K562 (cell line): Measurements from ENCODE around the gene RBM26. TPM values are rescaled to one million over a fixed set of nuclear protein-coding genes. Genes with fewer than 3 reads are reported as not detected.
A peak's percentile ranks its signal among the peaks of the same experiment; 100 is the strongest.

Source experiments
- ATAC-seq: fragments of 200-7000 bp; cut with Tn5 transposase; 3 replicates; pipeline ENCODE4 v1.9.1; 2020; ENCODE audit warnings: moderate library complexity
- BruUV-seq: library from RNA; stranded (reverse); fragments of 400-500 nt; replicated peaks from 2 replicates; lab custom pipeline; 2021; lab: Mats Ljungman, UMichigan
- CTCF ChIA-PET: fragments of 300-600 bp; formaldehyde crosslinking; extraction: SDS; loops from one replicate; lab custom pipeline; 2021; ENCODE audit warnings: low intra/inter-chr PET ratio; lab: Yijun Ruan, JAX
- POLR2A ChIA-PET: fragments of 300-600, 350-650 bp; sonication (Branson Sonifier 250); formaldehyde crosslinking; extraction: SDS; loops from one replicate; lab custom pipeline; 2021; ENCODE audit warnings: antibody characterized with exemption, inconsistent platforms; lab: Yijun Ruan, JAX
- DNase-seq, 4 experiments: peaks; one replicate each; pipeline versions ENCODE4 v3.0.0 to v3.0.0-alpha.2; 2011 to 2018; ENCODE audit warnings: low spot score in 3 of 4, mixed read lengths in 3 of 4; ENCODE audit errors: extremely low read depth in 1 of 4
- FAIRE-seq: peaks from 2 replicates; lab custom pipeline; 2011; peaks lifted over from hg19 to GRCh38; lab: Jason Lieb, UNC
- H2AFZ ChIP-seq: 2 replicates; pipeline ENCODE4 v1.6.0; 2011; ENCODE audit warnings: low read depth, low read length, control low read depth, inconsistent platforms
- H3K27ac ChIP-seq: fragments of 200-600 bp; 3 replicates; pipeline ENCODE4 v1.8.0; 2011; ENCODE audit warnings: low read depth, mild to moderate bottlenecking, control low read depth, inconsistent platforms, low read length, moderate library complexity, mixed read lengths; ENCODE audit errors: extremely low read depth
- H3K27me3 ChIP-seq, 2 experiments: fragments of 300-600 bp in 1 of 2; 2 replicates in 1 of 2; 3 replicates in 1 of 2; pipeline versions ENCODE4 v1.6.0 to v1.8.0; 2011; ENCODE audit warnings: inconsistent platforms in 2 of 2, low read length in 2 of 2, mild to moderate bottlenecking in 1 of 2, mixed read lengths in 1 of 2, moderate library complexity in 1 of 2; ENCODE audit not compliant: control insufficient read depth in 2 of 2, insufficient read depth in 2 of 2
- H3K36me3 ChIP-seq: fragments of 300-600 bp; 3 replicates; pipeline ENCODE4 v1.8.0; 2011; ENCODE audit warnings: mild to moderate bottlenecking, low read length, inconsistent platforms; ENCODE audit not compliant: control insufficient read depth, insufficient read depth
- H3K4me1 ChIP-seq, 2 experiments: fragments of 200-600 bp in 1 of 2; replicated peaks in 1 of 2; 2 replicates in 1 of 2; 3 replicates in 1 of 2; pipeline versions ENCODE4 v1.5.1 to v1.8.0; 2011; ENCODE audit warnings: inconsistent platforms in 2 of 2, low read length in 2 of 2, mild to moderate bottlenecking in 1 of 2, mixed read lengths in 1 of 2, moderate library complexity in 1 of 2; ENCODE audit not compliant: control insufficient read depth in 2 of 2, insufficient read depth in 2 of 2
- H3K4me2 ChIP-seq: 2 replicates; pipeline ENCODE4 v1.6.1; 2011; ENCODE audit warnings: low read length, control low read depth, inconsistent platforms, mixed read lengths; ENCODE audit not compliant: insufficient read depth
- H3K4me3 ChIP-seq: fragments of 200-600 bp; sonication (generic), shearing (Covaris generic); 2 replicates; pipeline ENCODE4 v1.5.1; 2016; ENCODE audit warnings: control low read depth, inconsistent platforms
- H3K79me2 ChIP-seq: fragments of 200-600 bp; 3 replicates; pipeline ENCODE4 v1.8.0; 2011; ENCODE audit warnings: low read length, inconsistent platforms; ENCODE audit not compliant: control insufficient read depth, insufficient read depth
- H3K9ac ChIP-seq, 2 experiments: 2 replicates each; pipeline versions ENCODE4 v1.6.0 to v1.6.1; 2011; ENCODE audit warnings: low read depth in 2 of 2, low read length in 2 of 2, control low read depth in 1 of 2, inconsistent platforms in 1 of 2, mild to moderate bottlenecking in 1 of 2, mixed read lengths in 1 of 2; ENCODE audit not compliant: insufficient read depth in 1 of 2
- H3K9me1 ChIP-seq: one replicate; pipeline ENCODE4 v1.6.0; 2011; ENCODE audit warnings: inconsistent platforms, mild to moderate bottlenecking, low read length, moderate library complexity; ENCODE audit not compliant: control insufficient read depth, insufficient read depth
- H3K9me3 ChIP-seq: replicated peaks from 2 replicates; pipeline ENCODE4 v1.5.1; 2011; ENCODE audit warnings: low read depth, low read length, inconsistent platforms; ENCODE audit not compliant: control insufficient read depth, insufficient read depth
- H4K20me1 ChIP-seq: replicated peaks from 2 replicates; pipeline ENCODE4 v1.6.1; 2011; ENCODE audit warnings: low read length, inconsistent platforms, mixed read lengths; ENCODE audit not compliant: control insufficient read depth, insufficient read depth
- ASH1L ChIP-seq: fragments of 450-650 bp; IDR thresholded peaks from 2 replicates; pipeline ENCODE4 v1.6.1; 2018; ENCODE audit warnings: borderline replicate concordance, mild to moderate bottlenecking, low read depth; ENCODE audit not compliant: partially characterized antibody
- BACH1 ChIP-seq: fragments of 200-800 bp; sonication (Bioruptor generic); IDR thresholded peaks from 2 replicates; pipeline ENCODE4 v1.6.1; 2016; ENCODE audit warnings: missing genetic modification characterization, missing compliant biosample characterization
- BRCA1 ChIP-seq, 2 experiments: fragments of 450-650 bp in 1 of 2; sonication (generic) in 1 of 2; formaldehyde crosslinking in 1 of 2; IDR thresholded peaks; 2 replicates each; pipeline versions ENCODE4 v1.5.0 to v1.6.1; 2017 to 2020; ENCODE audit warnings: mild to moderate bottlenecking in 1 of 2, missing genetic modification reagents in 1 of 2
- CBFB ChIP-seq: sonication (generic); formaldehyde crosslinking; IDR thresholded peaks from 2 replicates; pipeline ENCODE4 v1.4.0; 2020; ENCODE audit warnings: mild to moderate bottlenecking, missing genetic modification reagents
- GTF2A2 ChIP-seq: IDR thresholded peaks from 2 replicates; pipeline ENCODE4 v1.6.1; 2016; ENCODE audit warnings: mild to moderate bottlenecking, missing genetic modification characterization, missing compliant biosample characterization
- RFX1 ChIP-seq: fragments of 450-650 bp; IDR thresholded peaks from 2 replicates; pipeline ENCODE4 v1.6.1; 2016; ENCODE audit warnings: mild to moderate bottlenecking, moderate library complexity
- U2AF2 ChIP-seq: fragments of 200-400 bp; formaldehyde crosslinking; optimal IDR thresholded peaks from 2 replicates; pipeline ENCODE3; 2017; ENCODE audit warnings: low read depth, mild to moderate bottlenecking, low read length
- WGBS: fragments of 100-300 bp; shearing (Covaris generic); methylation state at CpG from one replicate; pipeline ENCODE4 v1.1.6; 2016; ENCODE audit warnings: low coverage, mixed read lengths; ENCODE audit not compliant: insufficient coverage; ENCODE audit errors: missing lambda C conversion rate; 5-methylcytosine and 5-hydroxymethylcytosine counted together
- in situ Hi-C: fragments of 300-500 bp; cut with MboI; formaldehyde crosslinking; loops from 4 replicates; pipeline ENCODE4 v1.15.0; 2018; ENCODE audit warnings: inconsistent platforms, mixed read lengths
- intact Hi-C: fragments of 100-400 bp; cut with micrococcal nuclease; formaldehyde crosslinking; loops from 2 replicates; pipeline ENCODE4 v1.14.2; 2022
- polyA plus RNA-seq, 8 experiments: library from polyadenylated mRNA; depleted of rRNA in 4 of 8; stranded (reverse) in 5 of 8; unstranded in 3 of 8; fragments of >200 nt; fragmentation: Nextera tagmentation in 2 of 8; fragmentation: Illumina TruSeq in 1 of 8; extraction: Ambion mirVana in 2 of 8; extraction: Trizol in 1 of 8; gene quantifications; 2 replicates each; pipeline versions ENCODE4 v1.2.1 to v1.2.3, GENCODE V29; 2011 to 2014; ENCODE audit warnings: inconsistent platforms in 1 of 8, missing spikeins in 1 of 8
- total RNA-seq, 7 experiments: library from RNA; depleted of rRNA in 6 of 7; stranded (reverse); fragments of >200 nt in 6 of 7; fragmentation: Illumina TruSeq in 2 of 7; extraction: Trizol in 2 of 7; gene quantifications; 2 replicates each; pipeline versions ENCODE4 v1.2.1 to v1.2.3, GENCODE V29; 2011 to 2021; ENCODE audit warnings: low replicate concordance in 1 of 7
- TF ChIP-seq, protein P1 (sequence below), 2 experiments: fragments of 450-650 bp in 1 of 2; IDR thresholded peaks; 2 replicates each; pipeline ENCODE4 v1.6.1; 2011 to 2017; ENCODE audit warnings: low read depth in 2 of 2, antibody characterized with exemption in 1 of 2, borderline replicate concordance in 1 of 2, low read length in 1 of 2, mild to moderate bottlenecking in 1 of 2, mixed read lengths in 1 of 2; ENCODE audit not compliant: control insufficient read depth in 1 of 2
- TF ChIP-seq, protein P2 (sequence below): fragments of 450-650 bp; formaldehyde crosslinking; IDR thresholded peaks from 2 replicates; pipeline ENCODE4 v1.4.0; 2022; ENCODE audit warnings: mild to moderate bottlenecking, moderate library complexity
- TF ChIP-seq, protein P3 (sequence below): sonication (generic); IDR thresholded peaks from 2 replicates; pipeline ENCODE4 v1.6.1; 2016

The RBM26 gene
- total and polyA plus RNA-seq, 9 of the 15 experiments (the other 6 are each of a cell fraction or from before 2014, with no cell fraction given), result 10.0 to 42.4 (median 26.4) TPM

DNA sequence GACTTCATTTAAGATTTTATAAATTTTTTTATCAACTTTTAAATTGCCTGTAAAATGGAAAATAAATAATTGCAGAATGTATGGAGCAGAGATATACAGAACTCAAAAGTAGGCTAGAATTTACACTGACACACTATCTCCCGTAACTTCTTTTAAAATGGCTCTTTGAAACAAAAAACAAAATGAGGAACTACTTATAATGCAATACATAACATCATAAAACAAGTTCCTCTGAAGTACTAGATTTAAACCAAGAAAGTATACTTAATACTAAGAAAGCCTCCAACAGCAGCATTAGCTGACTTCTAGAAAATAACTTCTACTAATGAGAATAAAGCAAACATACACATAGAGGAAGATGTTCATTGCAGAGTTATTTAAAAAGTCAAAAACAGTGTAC is 17.0 kb downstream of the RBM26 start (continued):
- TF ChIP-seq, protein P1, sequence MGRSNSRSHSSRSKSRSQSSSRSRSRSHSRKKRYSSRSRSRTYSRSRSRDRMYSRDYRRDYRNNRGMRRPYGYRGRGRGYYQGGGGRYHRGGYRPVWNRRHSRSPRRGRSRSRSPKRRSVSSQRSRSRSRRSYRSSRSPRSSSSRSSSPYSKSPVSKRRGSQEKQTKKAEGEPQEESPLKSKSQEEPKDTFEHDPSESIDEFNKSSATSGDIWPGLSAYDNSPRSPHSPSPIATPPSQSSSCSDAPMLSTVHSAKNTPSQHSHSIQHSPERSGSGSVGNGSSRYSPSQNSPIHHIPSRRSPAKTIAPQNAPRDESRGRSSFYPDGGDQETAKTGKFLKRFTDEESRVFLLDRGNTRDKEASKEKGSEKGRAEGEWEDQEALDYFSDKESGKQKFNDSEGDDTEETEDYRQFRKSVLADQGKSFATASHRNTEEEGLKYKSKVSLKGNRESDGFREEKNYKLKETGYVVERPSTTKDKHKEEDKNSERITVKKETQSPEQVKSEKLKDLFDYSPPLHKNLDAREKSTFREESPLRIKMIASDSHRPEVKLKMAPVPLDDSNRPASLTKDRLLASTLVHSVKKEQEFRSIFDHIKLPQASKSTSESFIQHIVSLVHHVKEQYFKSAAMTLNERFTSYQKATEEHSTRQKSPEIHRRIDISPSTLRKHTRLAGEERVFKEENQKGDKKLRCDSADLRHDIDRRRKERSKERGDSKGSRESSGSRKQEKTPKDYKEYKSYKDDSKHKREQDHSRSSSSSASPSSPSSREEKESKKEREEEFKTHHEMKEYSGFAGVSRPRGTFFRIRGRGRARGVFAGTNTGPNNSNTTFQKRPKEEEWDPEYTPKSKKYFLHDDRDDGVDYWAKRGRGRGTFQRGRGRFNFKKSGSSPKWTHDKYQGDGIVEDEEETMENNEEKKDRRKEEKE (IDR thresholded peaks at IDR 0.05; ENCODE audit: borderline replicate concordance in 1 of 2, control insufficient read depth in 1 of 2, low read depth in 2 of 2, low read length in 1 of 2), result no peak
- TF ChIP-seq, protein P2, sequence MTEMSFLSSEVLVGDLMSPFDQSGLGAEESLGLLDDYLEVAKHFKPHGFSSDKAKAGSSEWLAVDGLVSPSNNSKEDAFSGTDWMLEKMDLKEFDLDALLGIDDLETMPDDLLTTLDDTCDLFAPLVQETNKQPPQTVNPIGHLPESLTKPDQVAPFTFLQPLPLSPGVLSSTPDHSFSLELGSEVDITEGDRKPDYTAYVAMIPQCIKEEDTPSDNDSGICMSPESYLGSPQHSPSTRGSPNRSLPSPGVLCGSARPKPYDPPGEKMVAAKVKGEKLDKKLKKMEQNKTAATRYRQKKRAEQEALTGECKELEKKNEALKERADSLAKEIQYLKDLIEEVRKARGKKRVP (CRISPR knock-in tag), result no peak
- TF ChIP-seq CBFB (CRISPR knock-in tag) (no peak), ASH1L (no peak)

DNA sequence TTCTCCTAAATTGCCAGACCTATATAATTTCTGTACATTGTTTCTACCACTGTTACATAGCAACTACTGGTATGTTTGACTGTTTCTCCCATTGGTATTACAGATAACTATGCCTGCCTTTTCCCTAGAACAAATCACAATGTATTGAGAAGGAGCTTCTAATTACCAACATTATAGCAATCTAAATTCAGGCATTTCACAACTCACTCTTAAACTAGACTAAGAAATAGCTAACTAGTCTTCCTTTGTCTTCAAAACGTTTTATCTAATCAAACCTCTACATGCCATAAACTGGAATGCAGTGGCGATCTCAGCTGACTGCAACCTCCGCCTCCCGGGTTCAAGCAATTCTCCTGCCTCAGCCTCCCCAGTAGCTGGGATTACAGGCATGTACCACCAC is 18.2 kb downstream of the RBM26 start:
- in situ Hi-C loops (no loop called here), intact Hi-C loops (no loop called here)
- 35% methylated on average over 4 of the region's 4 CpGs for WGBS
- ATAC-seq, result peak; percentile 11; the same call in 1 of the 3 replicates
- 0 out of 4 replicates have a peak overlapping the region, but pooled peaks of 1 of the 2 experiments have one; percentile 12 for H3K9ac ChIP-seq
- FAIRE-seq, result no peak
- no peak overlapping the region for H3K4me3 ChIP-seq
- POLR2A ChIA-PET, result interaction anchor here (0.8 kb wide), 1 partner anchor 11 kb away, joined by 4 read pairs; no protein-coding TSS in a partner anchor
- no peaks in the 10 kb centered on the region for H3K9me3 ChIP-seq
- H3K4me2 ChIP-seq, result no peak overlapping the region
- peak overlapping the region; percentile 32; the same call in 1 of the 3 replicates for H3K27ac ChIP-seq
- H4K20me1 ChIP-seq, result no peaks in the 10 kb centered on the region
- H3K36me3 ChIP-seq, result peaks cover 20% of the 10 kb centered on the region; the same call in 2 of the 3 replicates
- peaks cover 93% of the 10 kb centered on the region for H3K79me2 ChIP-seq
- peaks cover 4% of the 10 kb centered on the region in 2 experiments; a peak in 4 of 5 replicates for H3K4me1 ChIP-seq
- CTCF ChIA-PET, result no interaction called here
- no peak for DNase-seq
- TF ChIP-seq BRCA1 (IDR thresholded peaks at IDR 0.05), result 0 out of 2 replicates have a peak, but pooled peaks have one; percentile 56
- no peak for TF ChIP-seq BRCA1 (CRISPR knock-in tag; IDR thresholded peaks at IDR 0.05)
- TF ChIP-seq, protein P3, sequence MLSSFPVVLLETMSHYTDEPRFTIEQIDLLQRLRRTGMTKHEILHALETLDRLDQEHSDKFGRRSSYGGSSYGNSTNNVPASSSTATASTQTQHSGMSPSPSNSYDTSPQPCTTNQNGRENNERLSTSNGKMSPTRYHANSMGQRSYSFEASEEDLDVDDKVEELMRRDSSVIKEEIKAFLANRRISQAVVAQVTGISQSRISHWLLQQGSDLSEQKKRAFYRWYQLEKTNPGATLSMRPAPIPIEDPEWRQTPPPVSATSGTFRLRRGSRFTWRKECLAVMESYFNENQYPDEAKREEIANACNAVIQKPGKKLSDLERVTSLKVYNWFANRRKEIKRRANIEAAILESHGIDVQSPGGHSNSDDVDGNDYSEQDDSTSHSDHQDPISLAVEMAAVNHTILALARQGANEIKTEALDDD, result peak; percentile 90
- peak; percentile 16; the same call in 1 of the 2 replicates for TF ChIP-seq RFX1
- TF ChIP-seq BACH1, result no peak
- no peak for TF ChIP-seq U2AF2
- no peak for TF ChIP-seq GTF2A2 (tag)
- BruUV-seq, result no TSS peak
- H3K9me1 ChIP-seq, result no peaks in the 10 kb centered on the region
- no peak overlapping the region for H2AFZ ChIP-seq
- H3K27me3 ChIP-seq, result no peaks in the 10 kb centered on the region
